Measurements from ENCODE around the gene B4GALT1.

DNA sequence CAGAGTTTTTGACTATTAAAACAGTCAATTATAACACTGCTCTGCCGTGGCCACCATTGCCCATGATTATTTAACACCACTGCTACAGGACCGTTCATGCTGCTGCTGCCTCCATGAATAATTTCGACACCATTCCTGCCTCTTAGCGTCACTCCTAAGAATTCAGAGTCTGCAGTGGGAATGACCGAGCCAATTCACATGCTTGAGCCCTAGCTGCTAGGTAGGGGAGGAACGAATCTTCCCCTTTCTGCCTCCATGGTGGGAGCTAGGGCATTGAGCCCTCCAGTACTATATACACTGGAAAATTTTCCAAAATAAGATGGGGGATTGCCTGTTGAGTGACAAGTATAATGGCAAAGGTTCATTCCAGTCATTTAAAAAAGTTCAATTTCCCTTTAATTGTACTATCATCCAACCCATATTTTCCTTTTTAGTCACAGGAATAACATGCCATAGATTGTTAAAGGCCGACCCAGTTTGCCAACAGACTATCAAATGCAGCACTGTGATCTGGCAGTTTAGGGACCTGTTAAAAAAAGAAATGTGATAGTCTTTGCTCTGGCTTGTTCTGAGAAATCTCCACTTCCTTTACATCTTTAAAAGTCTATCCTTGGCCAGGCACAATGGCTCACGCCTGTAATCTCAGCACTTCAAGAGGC lies 13.5 kb upstream of the B4GALT1 start:
- no peak for TF ChIP-seq POLR2A (IDR thresholded peaks at IDR 0.05)
- TF ChIP-seq, protein P1, sequence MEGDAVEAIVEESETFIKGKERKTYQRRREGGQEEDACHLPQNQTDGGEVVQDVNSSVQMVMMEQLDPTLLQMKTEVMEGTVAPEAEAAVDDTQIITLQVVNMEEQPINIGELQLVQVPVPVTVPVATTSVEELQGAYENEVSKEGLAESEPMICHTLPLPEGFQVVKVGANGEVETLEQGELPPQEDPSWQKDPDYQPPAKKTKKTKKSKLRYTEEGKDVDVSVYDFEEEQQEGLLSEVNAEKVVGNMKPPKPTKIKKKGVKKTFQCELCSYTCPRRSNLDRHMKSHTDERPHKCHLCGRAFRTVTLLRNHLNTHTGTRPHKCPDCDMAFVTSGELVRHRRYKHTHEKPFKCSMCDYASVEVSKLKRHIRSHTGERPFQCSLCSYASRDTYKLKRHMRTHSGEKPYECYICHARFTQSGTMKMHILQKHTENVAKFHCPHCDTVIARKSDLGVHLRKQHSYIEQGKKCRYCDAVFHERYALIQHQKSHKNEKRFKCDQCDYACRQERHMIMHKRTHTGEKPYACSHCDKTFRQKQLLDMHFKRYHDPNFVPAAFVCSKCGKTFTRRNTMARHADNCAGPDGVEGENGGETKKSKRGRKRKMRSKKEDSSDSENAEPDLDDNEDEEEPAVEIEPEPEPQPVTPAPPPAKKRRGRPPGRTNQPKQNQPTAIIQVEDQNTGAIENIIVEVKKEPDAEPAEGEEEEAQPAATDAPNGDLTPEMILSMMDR (IDR thresholded peaks at IDR 0.05 in 8 of 11, conservative IDR thresholded peaks at IDR 0.05 in 3 of 11) = no peak

Measured in spleen (tissue), 7 donors.